Endothelial cell of umbilical vein (primary cell): ENCODE data around the gene STX16. TPM values are rescaled to one million over a fixed set of nuclear protein-coding genes. Genes with fewer than 3 reads are reported as not detected.

ENCODE experiments used
- BruUV-seq: library from RNA; stranded (reverse); fragments of 400-500 nt; replicated peaks from 2 replicates; lab custom pipeline; 2021; lab: Mats Ljungman, UMichigan
- CTCF ChIA-PET: fragments of 300-600, 350-600 bp; sonication (Branson Sonifier 250); formaldehyde crosslinking; loops from one replicate; lab custom pipeline; 2021; ENCODE audit warnings: antibody characterized with exemption, inconsistent platforms; lab: Charles Lee
- POLR2A ChIA-PET: fragments of 300-600, 350-600 bp; sonication (Branson Sonifier 250); formaldehyde crosslinking; loops from one replicate; lab custom pipeline; 2021; ENCODE audit warnings: antibody characterized with exemption, inconsistent platforms; lab: Charles Lee
- DNase-seq: peaks from one replicate; pipeline ENCODE4 v3.0.0-alpha.2; 2011; ENCODE audit warnings: low read depth, low spot score
- FAIRE-seq: peaks from 2 replicates; lab custom pipeline; 2011; peaks lifted over from hg19 to GRCh38; lab: Jason Lieb, UNC
- H2AFZ ChIP-seq: 2 replicates; pipeline ENCODE4 v1.6.0; 2012; ENCODE audit warnings: low read depth, low read length, control low read depth, inconsistent platforms
- H3K27ac ChIP-seq: 2 replicates; pipeline ENCODE4 v1.5.1; 2011; ENCODE audit warnings: low read depth, mild to moderate bottlenecking, control low read depth, low read length, moderate library complexity; ENCODE audit not compliant: insufficient read depth
- H3K27me3 ChIP-seq, 2 experiments: 2 replicates each; pipeline versions ENCODE4 v1.6.0 to v1.6.1; 2011; ENCODE audit warnings: low read length in 2 of 2, mixed read lengths in 1 of 2; ENCODE audit not compliant: control insufficient read depth in 2 of 2, insufficient read depth in 2 of 2
- H3K36me3 ChIP-seq, 2 experiments: 2 replicates in 1 of 2; 3 replicates in 1 of 2; pipeline ENCODE4 v1.5.1; 2011; ENCODE audit warnings: low read length in 2 of 2, mild to moderate bottlenecking in 1 of 2, moderate library complexity in 1 of 2; ENCODE audit not compliant: control insufficient read depth in 2 of 2, insufficient read depth in 2 of 2; ENCODE audit errors: extremely low read depth in 1 of 2
- H3K4me1 ChIP-seq: 3 replicates; pipeline ENCODE4 v1.5.1; 2011; ENCODE audit warnings: mild to moderate bottlenecking, low read length; ENCODE audit not compliant: control insufficient read depth, insufficient read depth; ENCODE audit errors: extremely low read depth
- H3K4me2 ChIP-seq: 2 replicates; pipeline ENCODE4 v1.6.1; 2011; ENCODE audit warnings: low read length, control low read depth, mixed read lengths; ENCODE audit not compliant: insufficient read depth
- H3K4me3 ChIP-seq, 3 experiments: fragments of 200-600 bp in 1 of 3; sonication (generic), shearing (Covaris generic) in 1 of 3; replicated peaks in 1 of 3; 2 replicates each; pipeline ENCODE4 v1.5.1; 2011 to 2016; ENCODE audit warnings: control low read depth in 3 of 3, low read length in 3 of 3, mild to moderate bottlenecking in 2 of 3, inconsistent platforms in 1 of 3, low read depth in 1 of 3, moderate library complexity in 1 of 3; ENCODE audit not compliant: insufficient read depth in 1 of 3
- H3K79me2 ChIP-seq: 2 replicates; pipeline ENCODE4 v1.6.0; 2012; ENCODE audit warnings: low read length, inconsistent platforms; ENCODE audit not compliant: control insufficient read depth, insufficient read depth
- H3K9ac ChIP-seq: replicated peaks from 2 replicates; pipeline ENCODE3; 2011; ENCODE audit warnings: low read length, control low read depth; ENCODE audit not compliant: insufficient read depth; ENCODE audit errors: extremely low read depth
- H3K9me1 ChIP-seq: replicated peaks from 3 replicates; pipeline ENCODE4 v1.6.0; 2011; ENCODE audit warnings: mild to moderate bottlenecking, low read length; ENCODE audit not compliant: control insufficient read depth, insufficient read depth; ENCODE audit errors: extremely low read depth
- H3K9me3 ChIP-seq: replicated peaks from 2 replicates; pipeline ENCODE4 v1.5.1; 2012; ENCODE audit warnings: low read length, inconsistent platforms; ENCODE audit not compliant: control insufficient read depth, insufficient read depth
- H4K20me1 ChIP-seq: replicated peaks from 2 replicates; pipeline ENCODE3; 2011; ENCODE audit warnings: mild to moderate bottlenecking, low read length; ENCODE audit not compliant: control insufficient read depth, insufficient read depth; ENCODE audit errors: extremely low read depth
- CTCF ChIP-seq, 2 donors: IDR thresholded peaks; 1 replicate in 1 of 2; 2 replicates in 1 of 2; pipeline ENCODE4 v1.5.1; 2011; ENCODE audit warnings: low read length in 2 of 2, mild to moderate bottlenecking in 2 of 2, moderate library complexity in 2 of 2, control low read depth in 1 of 2, inconsistent platforms in 1 of 2, low read depth in 1 of 2; ENCODE audit not compliant: insufficient read depth in 1 of 2; ENCODE audit errors: extremely low read depth in 1 of 2
- EZH2 ChIP-seq: IDR thresholded peaks from 2 replicates; pipeline ENCODE4 v1.6.1; 2012; ENCODE audit warnings: borderline replicate concordance, low read depth, mild to moderate bottlenecking, moderate library complexity, low read length, inconsistent platforms; ENCODE audit not compliant: severe bottlenecking
- FOS ChIP-seq: IDR thresholded peaks from 2 replicates; pipeline ENCODE4 v1.6.1; 2011; ENCODE audit warnings: mild to moderate bottlenecking, low read length, moderate library complexity, borderline replicate concordance; ENCODE audit not compliant: insufficient read depth
- GATA2 ChIP-seq: IDR thresholded peaks from 2 replicates; pipeline ENCODE4 v1.7.0; 2011; ENCODE audit warnings: low read depth, mild to moderate bottlenecking, moderate library complexity, mixed read lengths, low read length; ENCODE audit not compliant: insufficient read length, insufficient read depth
- JUN ChIP-seq: IDR thresholded peaks from 2 replicates; pipeline ENCODE4 v1.6.1; 2011; ENCODE audit warnings: borderline replicate concordance, low read depth; ENCODE audit not compliant: insufficient read length, insufficient read depth
- MAX ChIP-seq: IDR thresholded peaks from 2 replicates; pipeline ENCODE4 v1.6.1; 2011; ENCODE audit not compliant: insufficient read depth, insufficient read length
- MYC ChIP-seq: IDR thresholded peaks from one replicate; pipeline ENCODE4 v1.6.1; 2011; ENCODE audit warnings: mild to moderate bottlenecking, low read depth, low read length
- POLR2A ChIP-seq: IDR thresholded peaks from 2 replicates; pipeline ENCODE4 v1.6.1; 2012; ENCODE audit warnings: low read depth, mild to moderate bottlenecking, control low read depth, low read length
- POLR2AphosphoS5 ChIP-seq: IDR thresholded peaks from 2 replicates; pipeline ENCODE4 v1.6.1; 2012; ENCODE audit warnings: low read depth, mild to moderate bottlenecking, control low read depth, low read length, moderate library complexity; ENCODE audit not compliant: insufficient read depth
- dilution Hi-C: fragments of 300-500 bp; cut with MboI; formaldehyde crosslinking; loops from one replicate; pipeline ENCODE4 v1.15.0; 2019; ENCODE audit warnings: low sequenced_read_pairs; ENCODE audit not compliant: extremely low pct_ligation_motif_present
- intact Hi-C: fragments of 100-400 bp; cut with micrococcal nuclease; formaldehyde crosslinking; loops from one replicate; pipeline ENCODE4 v1.10.0; 2022
- polyA plus RNA-seq, 4 experiments: library from polyadenylated mRNA; depleted of rRNA in 3 of 4; stranded (reverse) in 3 of 4; unstranded in 1 of 4; fragments of >200 nt; gene quantifications; 2 replicates each; pipeline versions ENCODE4 v1.2.1 to v1.2.3, GENCODE V29; 2011 to 2012; ENCODE audit warnings: missing spikeins in 1 of 4
- total RNA-seq: library from RNA; stranded (reverse); gene quantifications from 2 replicates; pipeline ENCODE4 v1.2.3, GENCODE V29; 2021

The STX16 gene
- total and polyA plus RNA-seq, 2 donors (not counting 3 experiments of a cell fraction or from before 2014, with no cell fraction given): 43.1 to 63.5 TPM

GRCh38 chr20:58673119-58673518 is 22.0 kb downstream of the STX16 start:
- intact Hi-C loops (no loop called here), dilution Hi-C loops (loop anchor here (25.0 kb wide), 1 partner anchor 436 kb away; the partner anchor contains the start of gene ANKRD60)
- POLR2A ChIA-PET: no interaction called here
- Histone ChIP-seq H3K36me3 (peaks cover 30 to 43% of the 10 kb centered on the region in 2 experiments), H3K79me2 (peaks cover under 1% of the 10 kb centered on the region), H3K4me1 (no peaks in the 10 kb centered on the region), H3K27ac (no peak overlapping the region), H3K9me1 (no peaks in the 10 kb centered on the region), H3K27me3 (no peaks in the 10 kb centered on the region), H4K20me1 (no peaks in the 10 kb centered on the region), H3K9me3 (no peaks in the 10 kb centered on the region), H3K9ac (no peak overlapping the region), H3K4me2 (no peak overlapping the region), H2AFZ (no peak overlapping the region), H3K4me3 (no peak overlapping the region)
- BruUV-seq: no TSS peak
- CTCF ChIA-PET: interaction anchor here (1.2 to 2.0 kb wide), 2 partner anchors 13 to 192 kb away, joined by 3 to 5 read pairs; no protein-coding TSS in a partner anchor
- TF ChIP-seq FOS: no peak
- no peak for TF ChIP-seq MYC
- TF ChIP-seq JUN: no peak
- no peak for TF ChIP-seq CTCF (IDR thresholded peaks at IDR 0.05; ENCODE audit: extremely low read depth in 1 of 2, insufficient read depth in 1 of 2, low read depth in 1 of 2, low read length in 2 of 2)
- TF ChIP-seq EZH2: no peak
- no peak for TF ChIP-seq POLR2AphosphoS5
- TF ChIP-seq GATA2: no peak
- TF ChIP-seq POLR2A: no peak
- TF ChIP-seq MAX: no peak
- DNase-seq (no peak), FAIRE-seq (no peak)
